ENCODE results near the gene PHOX2B.

The PHOX2B gene

GRCh38 chr4:41748571-41749475, at the start of gene PHOX2B:
Gene PHOX2B (minus strand): TSS chr4:41748725. CDS start chr4:41748610, 115 bp downstream.
- DNase-seq = peak; percentile 80

DNA sequence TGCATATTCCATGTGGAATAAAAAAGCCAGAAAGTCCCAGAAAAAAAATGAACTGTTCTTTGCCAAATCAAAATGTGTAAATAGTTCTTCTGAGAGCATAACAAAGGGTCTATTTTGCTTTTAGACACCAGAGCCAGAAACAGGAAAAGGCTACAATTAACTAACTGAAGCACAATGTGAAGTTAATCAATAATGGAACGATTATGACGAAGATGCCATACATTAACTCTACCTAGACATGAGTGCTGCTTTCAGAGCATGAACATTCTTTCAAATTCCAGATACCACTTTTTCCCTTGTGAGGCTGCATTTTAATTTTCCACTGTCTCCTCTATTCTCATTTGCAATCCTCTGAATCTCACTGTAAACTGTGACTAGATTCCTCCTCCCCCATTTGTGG, 48.7 kb upstream of the PHOX2B start:
- peak; percentile 35 for DNase-seq

- peak; percentile 87 for DNase-seq
Observed at GRCh38 chr4:41796545-41797210, 48.2 kb upstream of the PHOX2B start.

DNA sequence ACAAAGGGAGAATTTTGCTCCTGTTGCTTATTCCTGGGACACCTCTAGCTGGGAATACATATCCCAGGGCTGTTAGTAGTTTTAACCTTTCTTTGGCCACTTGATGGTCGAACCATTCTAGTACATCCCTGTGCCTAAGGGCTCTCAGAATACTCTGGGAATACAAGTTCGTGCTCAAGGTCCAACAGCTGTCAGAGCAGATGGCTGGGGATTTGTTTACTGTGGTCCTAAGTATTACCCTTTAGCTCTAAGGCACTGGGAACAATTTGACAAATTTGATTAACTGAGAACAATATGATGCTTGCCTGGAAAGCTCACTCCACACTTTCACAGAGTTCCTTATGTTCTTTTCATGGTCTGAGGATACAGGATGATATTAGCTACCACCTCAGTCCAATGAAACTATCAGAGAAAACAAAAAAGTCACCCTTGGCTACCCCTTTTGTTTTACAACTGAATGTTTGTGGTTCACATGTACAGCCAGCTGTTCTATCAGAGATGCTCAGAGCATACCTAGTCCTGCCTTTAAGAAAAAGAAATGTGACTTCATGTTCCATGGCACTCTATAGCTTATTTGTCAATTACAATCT, 47.4 kb upstream of the PHOX2B start:
- peak; percentile 77 for DNase-seq

DNA sequence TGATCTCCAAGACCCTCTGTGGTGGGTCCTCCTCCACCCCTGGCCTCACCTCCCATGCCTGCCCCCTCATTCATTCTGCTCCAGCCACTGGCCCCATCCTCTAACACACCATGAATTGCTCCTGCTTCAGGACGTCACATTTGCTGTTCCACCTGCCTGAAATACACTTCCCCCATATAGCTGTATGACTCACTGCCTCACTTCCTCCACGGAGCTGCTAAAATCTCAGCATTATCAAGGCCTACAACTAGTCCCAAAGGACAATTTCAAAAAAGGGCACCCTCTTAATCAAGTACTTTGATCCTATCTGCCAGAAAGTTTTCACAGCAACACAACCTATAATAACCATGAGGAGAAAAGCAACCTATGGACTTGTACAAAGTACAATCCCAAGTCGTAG, 43.6 kb upstream of the PHOX2B start:
- DNase-seq = no peak

DNA sequence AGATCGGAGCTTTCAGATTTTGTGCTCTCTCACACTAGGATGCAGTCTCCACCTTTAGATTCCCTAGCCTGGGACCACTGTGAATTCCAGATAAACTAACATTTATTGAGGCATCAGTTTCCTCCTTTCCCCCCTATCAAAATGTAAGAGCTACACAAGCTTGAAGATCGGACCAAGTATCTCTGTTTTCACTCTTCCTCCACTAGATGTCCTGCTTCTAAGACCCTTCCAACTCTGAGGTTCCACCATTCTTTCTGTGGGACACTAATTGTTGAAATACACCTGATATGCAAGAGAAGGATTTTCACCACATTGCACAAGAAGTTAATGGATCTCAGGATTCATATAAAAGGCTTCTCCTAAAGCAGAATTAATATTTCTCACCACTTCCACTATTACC, 43.0 kb upstream of the PHOX2B start:
- DNase-seq = no peak

DNA sequence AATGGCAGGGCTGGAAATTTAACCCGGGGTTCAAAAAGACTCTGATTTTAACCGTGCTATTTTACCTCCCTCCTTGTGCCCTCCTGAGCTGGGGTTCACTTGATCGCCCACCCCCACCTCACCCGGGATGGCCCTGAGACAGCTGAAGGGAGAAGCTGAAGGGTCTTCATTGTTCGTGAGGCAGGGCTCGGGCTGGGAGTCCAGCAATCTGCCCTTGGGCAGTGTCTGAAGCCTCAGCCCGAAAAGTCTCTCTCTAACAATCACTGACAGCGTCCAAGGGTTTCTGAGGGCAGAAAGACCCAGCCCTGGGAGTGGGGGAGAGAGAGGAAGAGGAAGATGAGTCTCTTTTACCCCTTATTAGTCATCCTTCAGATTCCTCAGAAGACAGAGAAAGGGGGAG, 39.4 kb upstream of the PHOX2B start:
- DNase-seq = peak; percentile 33

GRCh38 chr4:41785665-41786064, 37.1 kb upstream of the PHOX2B start:
- no peak for DNase-seq

- peak; percentile 30 for DNase-seq
Observed at GRCh38 chr4:41784191-41784979, 35.9 kb upstream of the PHOX2B start.

DNA sequence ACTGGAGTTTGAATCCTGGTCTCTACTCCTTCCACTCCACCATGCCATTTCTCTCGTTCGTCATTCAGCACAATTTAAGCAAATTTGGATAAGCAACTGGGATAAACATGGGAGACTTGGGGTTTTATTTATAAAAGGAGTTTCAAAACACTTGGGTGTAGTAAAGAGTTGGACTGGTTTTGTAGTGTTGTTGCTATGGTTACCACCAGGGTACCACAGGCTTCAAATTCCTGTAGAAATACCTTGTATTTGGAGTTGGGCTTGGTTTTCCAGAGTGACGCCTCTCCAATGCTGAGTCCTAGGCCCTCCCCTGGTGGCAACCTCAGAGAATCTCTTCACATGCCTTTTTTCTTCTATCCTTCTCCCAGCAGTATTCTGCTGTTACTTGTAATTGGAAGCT, 27.9 kb upstream of the PHOX2B start:
- no peak for DNase-seq

DNA sequence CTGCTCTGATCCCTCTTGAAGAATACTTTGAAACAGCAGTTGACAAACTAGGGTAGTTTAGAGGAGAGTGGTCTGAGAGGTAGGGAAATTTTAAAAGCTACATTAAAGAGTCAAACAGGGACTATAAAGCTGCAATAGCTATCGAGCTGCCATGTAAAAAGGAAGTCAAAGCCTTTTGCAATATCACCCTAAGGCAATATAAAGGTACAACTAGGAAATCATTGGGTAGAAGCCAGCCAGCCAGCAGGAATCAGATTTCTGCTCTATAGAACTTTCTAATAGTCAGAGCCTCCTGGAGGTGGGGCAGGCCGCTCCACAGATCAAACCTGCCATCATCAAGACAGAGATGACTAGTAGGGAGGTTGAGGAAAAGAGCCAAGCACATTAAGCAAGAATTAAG, 15.2 kb upstream of the PHOX2B start:
- DNase-seq = no peak

DNA sequence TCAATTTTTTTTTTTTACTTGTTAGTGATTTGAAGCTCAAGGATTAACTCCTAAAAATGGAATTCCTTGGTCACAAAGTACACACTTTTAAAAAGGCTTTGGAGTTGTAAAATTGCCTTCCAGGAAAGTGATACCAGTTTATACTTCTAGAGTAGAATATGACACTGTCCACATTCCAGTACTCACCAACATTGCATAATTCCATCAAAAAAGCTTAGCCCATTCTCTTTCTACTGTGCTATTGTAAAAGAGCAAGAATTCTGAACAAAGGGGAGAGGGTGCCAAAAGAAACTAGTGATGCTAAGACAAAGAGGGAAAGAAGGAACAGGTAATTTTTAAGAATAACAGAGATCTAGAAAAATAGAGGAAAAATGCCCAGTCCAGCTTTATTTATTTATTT, 10.4 kb upstream of the PHOX2B start:
- DNase-seq = no peak

GRCh38 chr4:41757521-41758156, 9.1 kb upstream of the PHOX2B start:
- no peak for DNase-seq

DNA sequence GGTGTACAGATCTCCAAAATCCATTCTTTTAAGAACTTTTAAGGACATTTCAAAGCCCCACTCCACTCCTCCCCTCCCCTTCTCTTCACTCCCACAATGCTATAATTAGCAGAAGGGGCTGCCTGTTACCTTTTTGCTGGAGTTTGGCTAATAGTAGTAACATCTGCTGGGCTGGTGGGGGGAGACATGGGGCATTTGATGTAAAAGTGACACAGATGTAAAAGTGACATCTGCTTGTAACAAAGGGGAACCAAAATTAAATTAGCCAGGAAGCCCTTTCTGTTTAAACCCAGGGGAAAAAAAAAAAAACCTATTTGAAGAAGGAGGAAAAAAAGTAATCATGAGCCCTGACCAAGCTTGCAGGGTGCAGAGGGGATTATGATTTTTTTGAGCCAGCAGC, 5.4 kb upstream of the PHOX2B start:
- DNase-seq = no peak

DNA sequence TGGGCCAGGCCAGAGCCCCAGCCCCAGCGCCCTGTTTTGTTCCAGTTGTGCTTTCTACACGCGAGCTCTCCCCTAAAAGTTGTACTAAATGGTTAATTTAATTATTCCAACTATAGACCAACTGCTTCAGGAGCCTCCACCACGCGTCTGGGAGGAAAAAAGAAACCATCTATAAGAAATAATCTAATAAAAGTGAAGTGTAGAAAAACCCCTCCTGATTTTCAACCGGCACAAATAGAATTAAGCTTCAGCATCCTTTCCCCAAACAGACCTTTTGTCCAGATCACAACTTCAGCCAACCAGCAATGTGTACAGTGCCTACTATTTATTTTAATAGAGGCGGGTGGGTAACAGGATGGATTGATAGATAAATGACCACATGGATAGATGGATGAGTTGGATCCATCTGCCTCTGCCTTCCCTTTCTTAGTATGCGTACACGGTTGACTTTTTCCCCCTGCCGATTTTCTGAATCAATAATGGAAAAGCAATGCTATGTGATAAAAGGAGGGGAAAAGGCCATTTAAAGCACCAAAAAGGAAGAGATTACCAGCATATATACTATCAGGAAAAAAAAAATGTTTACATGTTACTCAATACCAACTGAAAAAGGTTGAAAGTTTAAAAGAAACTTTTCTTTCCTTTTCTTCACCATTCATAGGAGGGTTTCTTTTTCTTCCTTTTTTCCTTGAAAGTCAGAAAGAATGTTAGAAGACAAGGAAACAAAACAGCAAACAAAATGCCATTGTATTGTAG, 3.7 kb upstream of the PHOX2B start:
- peak; percentile 37 for DNase-seq

- DNase-seq = peak; percentile 36
Observed at GRCh38 chr4:41751449-41752061, 3.0 kb upstream of the PHOX2B start.

DNA sequence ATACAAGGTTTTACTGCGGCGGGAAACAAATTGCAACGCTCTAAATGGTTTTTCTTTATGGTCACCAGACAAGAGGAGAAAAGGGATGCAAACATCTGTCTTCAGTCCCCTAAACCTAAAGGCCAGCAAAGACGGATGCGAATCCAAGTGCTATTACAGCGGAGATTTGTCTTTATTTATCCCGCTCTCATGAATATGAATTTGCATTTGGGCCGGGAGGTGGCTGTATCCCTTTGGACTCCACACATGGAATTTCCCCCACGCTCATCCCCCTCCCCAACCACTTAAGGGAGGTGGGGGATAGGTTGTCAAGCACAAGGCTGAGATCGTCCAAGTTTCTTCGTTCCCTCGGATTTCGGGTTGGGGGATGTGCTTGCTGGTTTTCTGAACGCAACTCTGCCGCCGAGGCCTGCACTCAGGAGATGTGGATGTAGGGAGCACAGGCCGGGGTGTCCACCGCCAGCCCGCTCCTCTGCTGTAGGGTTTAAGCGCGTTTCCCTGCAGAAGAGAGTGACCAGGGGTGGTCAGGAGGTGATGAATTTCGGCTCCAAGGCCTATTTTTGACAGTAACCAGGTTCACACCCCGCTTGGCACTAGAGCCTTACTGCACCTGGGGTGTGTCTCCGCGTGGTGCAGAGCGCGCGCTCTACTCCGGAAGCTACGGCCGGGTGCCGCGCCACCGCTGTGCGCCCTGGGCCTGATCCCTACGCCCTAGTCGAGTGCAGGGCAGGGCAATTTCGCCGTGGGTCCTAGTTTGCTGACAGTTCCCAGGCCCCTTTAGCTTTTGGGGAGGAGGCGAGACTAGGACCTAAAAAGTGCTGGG, 2.3 kb upstream of the PHOX2B start:
- peak; percentile 74 for DNase-seq

DNA sequence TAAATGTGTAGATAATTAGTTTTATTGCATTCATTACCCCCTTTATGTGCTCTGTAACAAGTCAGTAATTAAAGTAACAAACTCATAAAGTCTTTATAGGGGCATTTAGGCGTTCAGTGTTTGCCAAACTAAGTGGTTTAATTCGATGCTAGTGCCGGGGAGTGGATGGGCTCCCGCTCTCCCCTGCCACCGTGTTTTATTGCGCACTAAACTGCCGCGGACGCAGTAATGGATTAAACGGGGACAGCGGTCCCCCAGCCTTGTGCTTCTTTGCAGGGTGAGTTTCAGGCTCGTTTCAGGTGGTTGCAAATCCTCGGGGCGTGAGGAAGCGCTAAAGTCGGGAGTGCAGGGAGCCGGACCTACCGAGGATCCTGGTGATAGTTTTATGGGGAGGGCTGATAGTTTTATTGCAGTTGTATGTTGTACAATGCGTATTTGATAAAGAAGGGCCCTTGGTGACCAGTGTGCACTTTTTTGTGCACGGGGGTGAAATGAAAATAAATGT, 1.6 kb upstream of the PHOX2B start:
- DNase-seq = no peak

GRCh38 chr4:41749631-41750039, 1.1 kb upstream of the PHOX2B start:
- DNase-seq = peak; percentile 81

- peak; percentile 73 for DNase-seq
Observed at GRCh38 chr4:41748074-41748570, 403 bp downstream of the PHOX2B start.
